GM23338 (cell line): ENCODE data around the gene CYB561D2. TPM values are rescaled to one million over a fixed set of nuclear protein-coding genes. Genes with fewer than 3 reads are reported as not detected.

ENCODE experiments used
- ATAC-seq: fragments of 200-7000 bp; cut with Tn5 transposase; 3 replicates; pipeline ENCODE4 v1.9.1; 2020
- DNase-seq: peaks from one replicate; pipeline ENCODE4 v3.0.0-alpha.2; 2015; ENCODE audit warnings: low spot score
- H2AFZ ChIP-seq: fragments of 200-600 bp; sonication (generic); 2 replicates; pipeline ENCODE4 v1.8.0; 2016; ENCODE audit warnings: antibody characterized with exemption, mild to moderate bottlenecking, moderate library complexity
- H3F3A ChIP-seq: fragments of 200-600 bp; sonication (generic); replicated peaks from 2 replicates; pipeline ENCODE4 v1.8.0; 2017; ENCODE audit warnings: antibody characterized with exemption, mixed run types, low read depth
- H3K27ac ChIP-seq: fragments of 200-600 bp; sonication (generic); 2 replicates; pipeline ENCODE4 v1.6.1; 2016; ENCODE audit warnings: low read depth
- H3K27me3 ChIP-seq: fragments of 200-600 bp; sonication (generic); 2 replicates; pipeline ENCODE4 v1.8.0; 2016; ENCODE audit warnings: mild to moderate bottlenecking, mixed run types, moderate library complexity; ENCODE audit not compliant: insufficient read depth
- H3K36me3 ChIP-seq: fragments of 200-600 bp; sonication (generic); 2 replicates; pipeline ENCODE4 v1.8.0; 2016; ENCODE audit warnings: mild to moderate bottlenecking; ENCODE audit not compliant: insufficient read depth
- H3K4me1 ChIP-seq: fragments of 200-600 bp; sonication (generic); 2 replicates; pipeline ENCODE4 v1.8.0; 2016; ENCODE audit warnings: mild to moderate bottlenecking, moderate library complexity; ENCODE audit not compliant: insufficient read depth
- H3K4me2 ChIP-seq: fragments of 200-600 bp; sonication (generic); 2 replicates; pipeline ENCODE4 v1.7.1; 2017; ENCODE audit warnings: mixed run types
- H3K4me3 ChIP-seq: fragments of 200-600 bp; sonication (generic); 2 replicates; pipeline ENCODE4 v1.6.1; 2016; ENCODE audit warnings: mixed run types
- H3K79me2 ChIP-seq: fragments of 200-600 bp; sonication (generic); replicated peaks from 2 replicates; pipeline ENCODE4 v1.8.0; 2017; ENCODE audit warnings: mild to moderate bottlenecking; ENCODE audit not compliant: insufficient read depth
- H3K9me2 ChIP-seq: fragments of 200-600 bp; sonication (generic); 2 replicates; pipeline ENCODE4 v1.8.0; 2017; ENCODE audit not compliant: insufficient read depth
- H4K20me1 ChIP-seq: fragments of 200-600 bp; sonication (generic); replicated peaks from 2 replicates; pipeline ENCODE4 v1.8.0; 2017; ENCODE audit warnings: mild to moderate bottlenecking; ENCODE audit not compliant: insufficient read depth
- H3K27ac Mint-ChIP-seq: 2 replicates; pipeline ENCODE4 v1.8.0; 2020; ENCODE audit warnings: inconsistent platforms, mild to moderate bottlenecking, moderate library complexity, mixed read lengths
- H3K27me3 Mint-ChIP-seq: 3 replicates; pipeline ENCODE4 v1.8.0; 2022; ENCODE audit warnings: low read depth, mild to moderate bottlenecking, moderate library complexity, mixed read lengths, inconsistent platforms; ENCODE audit not compliant: insufficient read depth, poor library complexity
- H3K36me3 Mint-ChIP-seq: 3 replicates; pipeline ENCODE4 v1.8.0; 2021; ENCODE audit warnings: low read depth, mild to moderate bottlenecking, inconsistent platforms, moderate library complexity, mixed read lengths
- H3K4me1 Mint-ChIP-seq: 3 replicates; pipeline ENCODE4 v1.8.0; 2020; ENCODE audit warnings: mild to moderate bottlenecking, inconsistent platforms, mixed read lengths
- H3K4me3 Mint-ChIP-seq: 3 replicates; pipeline ENCODE4 v1.8.0; 2021; ENCODE audit warnings: moderate library complexity, mild to moderate bottlenecking, inconsistent platforms, mixed read lengths
- H3K9me3 Mint-ChIP-seq: 3 replicates; pipeline ENCODE4 v1.8.0; 2020; ENCODE audit warnings: moderate library complexity, mild to moderate bottlenecking, inconsistent platforms, mixed read lengths
- JUNB ChIP-seq: IDR thresholded peaks from one replicate; pipeline ENCODE4 v1.6.1; 2016; ENCODE audit warnings: antibody characterized with exemption; ENCODE audit not compliant: unreplicated experiment
- ZNF462 ChIP-seq: fragments of 250-450 bp; sonication (Bioruptor Pico); IDR thresholded peaks from 2 replicates; pipeline ENCODE4 v1.5.0; 2020; ENCODE audit warnings: mild to moderate bottlenecking, moderate library complexity
- polyA plus RNA-seq: library from polyadenylated mRNA; unstranded; fragments of >200 nt; fragmentation: Nextera tagmentation; extraction: Ambion mirVana; gene quantifications from 2 replicates; pipeline ENCODE4 v1.2.1, GENCODE V29; 2016
- total RNA-seq: library from RNA; depleted of rRNA; stranded (reverse); fragments of >200 nt; shearing (Covaris generic); gene quantifications from 2 replicates; pipeline ENCODE4 v1.2.3, GENCODE V29; 2014

The CYB561D2 gene
- total and polyA plus RNA-seq, 2 experiments from 2014 or later, result 10.1 to 18.2 TPM

GRCh38 chr3:50350213-50350526, 492 bp upstream of the CYB561D2 start:
- no peaks in the 10 kb centered on the region for H3K79me2 ChIP-seq

More at GRCh38 chr3:50350213-50350526, 492 bp upstream of the CYB561D2 start:
- no peak for DNase-seq
- ATAC-seq, result no peak; the same call in 2 of the 3 replicates
- Histone ChIP-seq H2AFZ (peak overlapping the region; percentile 98), H4K20me1 (no peaks in the 10 kb centered on the region; the same call in 1 of the 2 replicates), H3K4me2 (peak overlapping the region; percentile 99), H3K9me2 (no peaks in the 10 kb centered on the region), H3K27ac (no peak overlapping the region), H3K27me3 (peaks cover 15% of the 10 kb centered on the region), H3K4me1 (peaks cover 3% of the 10 kb centered on the region; the same call in 1 of the 2 replicates), H3K4me3 (peak overlapping the region; percentile 67), H3K36me3 (no peaks in the 10 kb centered on the region), H3F3A (0 out of 2 replicates have a peak, but pooled peaks cover 8% of the 10 kb centered on the region)
- H3K4me3 Mint-ChIP-seq, result peak overlapping the region; percentile 95
- peak overlapping the region; percentile 93; the same call in 1 of the 2 replicates for H3K27ac Mint-ChIP-seq
- peaks cover 16% of the 10 kb centered on the region for H3K4me1 Mint-ChIP-seq
- TF ChIP-seq ZNF462 (no peak), JUNB (no peak)
- H3K36me3 Mint-ChIP-seq, result peaks cover 12% of the 10 kb centered on the region
- peaks cover 18% of the 10 kb centered on the region for H3K27me3 Mint-ChIP-seq
- H3K9me3 Mint-ChIP-seq, result no peaks in the 10 kb centered on the region
